DND-41 (cell line): ENCODE measurements around the gene FAM83F.

Experiments
- EZH2 ChIP-seq: IDR thresholded peaks from 3 replicates; pipeline ENCODE4 v1.6.1; 2012; ENCODE audit warnings: borderline replicate concordance, low read depth, mild to moderate bottlenecking, moderate library complexity, low read length, inconsistent platforms; ENCODE audit not compliant: severe bottlenecking
- TF ChIP-seq, protein P1 (sequence below): IDR thresholded peaks from 2 replicates; pipeline ENCODE4 v1.5.1; 2012; ENCODE audit warnings: borderline replicate concordance, low read length, moderate library complexity, mild to moderate bottlenecking; ENCODE audit not compliant: poor library complexity, severe bottlenecking; ENCODE audit errors: extremely low read depth

DNA sequence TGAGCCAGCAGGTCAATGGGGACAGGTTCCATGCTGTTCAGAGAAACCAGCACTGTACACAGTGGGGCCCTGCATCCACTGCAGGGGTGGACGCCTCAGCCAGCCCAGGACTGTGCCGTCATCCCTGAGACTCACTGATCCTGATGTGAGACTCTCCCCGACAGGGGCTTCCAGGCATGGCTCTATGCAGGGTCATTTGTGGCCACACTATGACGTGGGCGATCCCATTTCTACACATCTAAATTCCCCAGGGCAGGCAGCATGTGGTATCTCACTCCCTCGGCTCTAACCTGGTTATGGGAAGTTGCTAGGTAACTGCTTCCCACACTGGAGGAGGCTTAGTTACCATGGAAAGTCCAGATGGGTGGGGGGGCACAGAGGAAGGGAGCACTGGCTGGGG lies 14.2 kb upstream of the FAM83F start:
- no peak for TF ChIP-seq EZH2
- TF ChIP-seq, protein P1, sequence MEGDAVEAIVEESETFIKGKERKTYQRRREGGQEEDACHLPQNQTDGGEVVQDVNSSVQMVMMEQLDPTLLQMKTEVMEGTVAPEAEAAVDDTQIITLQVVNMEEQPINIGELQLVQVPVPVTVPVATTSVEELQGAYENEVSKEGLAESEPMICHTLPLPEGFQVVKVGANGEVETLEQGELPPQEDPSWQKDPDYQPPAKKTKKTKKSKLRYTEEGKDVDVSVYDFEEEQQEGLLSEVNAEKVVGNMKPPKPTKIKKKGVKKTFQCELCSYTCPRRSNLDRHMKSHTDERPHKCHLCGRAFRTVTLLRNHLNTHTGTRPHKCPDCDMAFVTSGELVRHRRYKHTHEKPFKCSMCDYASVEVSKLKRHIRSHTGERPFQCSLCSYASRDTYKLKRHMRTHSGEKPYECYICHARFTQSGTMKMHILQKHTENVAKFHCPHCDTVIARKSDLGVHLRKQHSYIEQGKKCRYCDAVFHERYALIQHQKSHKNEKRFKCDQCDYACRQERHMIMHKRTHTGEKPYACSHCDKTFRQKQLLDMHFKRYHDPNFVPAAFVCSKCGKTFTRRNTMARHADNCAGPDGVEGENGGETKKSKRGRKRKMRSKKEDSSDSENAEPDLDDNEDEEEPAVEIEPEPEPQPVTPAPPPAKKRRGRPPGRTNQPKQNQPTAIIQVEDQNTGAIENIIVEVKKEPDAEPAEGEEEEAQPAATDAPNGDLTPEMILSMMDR, result no peak
